GM03348 (cell line): ENCODE results near the gene PTPRM.

ENCODE experiments used
- DNase-seq: peaks from one replicate; pipeline ENCODE4 v3.0.0; 2012; ENCODE audit warnings: low spot score

The PTPRM gene

DNA sequence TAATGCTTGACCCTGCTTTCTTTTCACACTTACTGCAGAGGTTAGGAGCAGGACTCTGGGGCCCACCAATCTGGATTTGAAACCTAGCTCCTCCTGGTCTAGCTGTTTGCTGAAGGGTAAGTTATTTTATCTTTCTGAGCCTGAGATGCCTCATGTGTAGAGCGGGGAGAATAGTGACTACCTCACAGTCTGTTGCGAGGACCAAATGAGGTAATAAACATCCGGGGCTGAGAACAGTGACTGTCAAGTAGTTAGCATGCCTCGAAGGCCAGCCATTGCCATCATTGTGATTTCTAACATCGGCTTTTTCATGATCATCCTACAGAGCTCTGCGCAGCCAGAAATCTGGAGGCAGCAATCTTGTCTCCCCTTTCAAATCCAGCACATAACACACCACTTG lies 32.9 kb downstream of the PTPRM start:
- no peak for DNase-seq

DNA sequence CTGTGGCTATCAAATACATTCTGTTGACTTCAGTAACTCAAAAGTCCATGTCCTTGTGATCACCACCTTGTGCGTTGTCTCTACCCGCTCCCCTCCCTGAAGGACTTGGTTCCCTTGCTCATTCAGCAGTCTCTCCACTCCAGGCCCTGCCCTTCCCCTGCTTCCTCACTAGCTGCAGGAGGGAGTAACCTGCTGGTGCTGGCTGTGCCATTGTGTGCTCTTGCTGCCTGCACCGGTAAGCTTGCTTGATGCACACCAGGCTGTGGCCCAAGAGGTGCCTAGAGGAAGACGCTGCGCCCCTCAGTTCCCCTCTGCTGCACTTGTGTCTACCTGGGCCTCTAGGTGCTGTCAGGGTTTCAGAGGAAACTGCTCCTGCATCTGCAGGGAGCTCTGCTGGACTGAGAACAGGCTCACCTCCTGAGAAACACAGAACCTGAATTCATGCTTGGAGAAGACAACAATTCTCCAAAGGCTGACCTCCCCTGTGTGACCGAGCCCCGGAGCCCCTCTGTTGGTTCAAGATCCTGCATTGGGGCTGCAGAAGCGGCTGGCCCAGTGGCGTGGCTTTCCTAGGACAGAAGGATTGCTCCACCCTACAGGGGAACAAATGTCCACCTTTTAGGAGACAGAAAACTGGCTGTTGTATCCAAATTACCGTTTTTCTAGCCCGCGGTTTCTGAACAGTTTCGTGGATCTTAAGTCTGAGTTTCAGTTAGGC lies 33.6 kb downstream of the PTPRM start:
- no peak for DNase-seq

DNA sequence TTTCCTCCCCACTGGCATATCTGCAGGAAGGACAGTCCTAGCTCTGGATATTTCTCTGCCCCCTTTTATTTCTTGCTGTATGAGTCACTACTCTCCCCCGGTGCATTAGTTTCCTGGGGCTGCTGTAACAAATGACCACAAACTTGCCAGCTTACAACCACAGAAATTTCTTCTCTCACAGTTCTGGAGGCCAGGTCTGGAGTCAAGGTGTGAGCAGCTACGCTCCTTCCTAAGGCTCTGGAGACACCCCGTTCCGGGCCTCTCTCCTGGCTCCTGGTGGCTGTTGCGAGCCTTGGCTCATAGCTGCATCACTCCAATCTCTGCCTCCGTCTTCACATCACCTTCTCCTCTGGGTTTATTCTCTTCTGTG lies 34.1 kb downstream of the PTPRM start:
- peak; percentile 33 for DNase-seq

DNA sequence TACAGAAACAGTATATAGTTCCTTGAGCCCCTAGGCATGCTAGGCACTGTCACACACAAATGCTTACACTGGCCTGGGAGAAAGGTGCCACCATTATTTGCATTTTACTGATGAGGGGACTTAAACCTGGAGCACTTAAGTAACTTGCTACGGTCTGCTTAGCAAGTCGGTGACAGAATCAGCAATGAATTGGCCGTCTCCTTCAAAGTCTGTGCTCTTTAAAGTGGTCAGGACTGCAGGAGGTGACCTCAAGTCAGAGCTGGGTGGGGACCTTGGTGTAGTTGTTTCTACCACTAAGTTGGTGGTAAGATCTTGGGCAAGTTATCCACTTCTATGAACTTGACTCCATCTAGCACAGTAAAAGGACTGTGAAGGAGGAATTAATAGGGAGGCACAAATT lies 34.8 kb downstream of the PTPRM start:
- DNase-seq: no peak

DNA sequence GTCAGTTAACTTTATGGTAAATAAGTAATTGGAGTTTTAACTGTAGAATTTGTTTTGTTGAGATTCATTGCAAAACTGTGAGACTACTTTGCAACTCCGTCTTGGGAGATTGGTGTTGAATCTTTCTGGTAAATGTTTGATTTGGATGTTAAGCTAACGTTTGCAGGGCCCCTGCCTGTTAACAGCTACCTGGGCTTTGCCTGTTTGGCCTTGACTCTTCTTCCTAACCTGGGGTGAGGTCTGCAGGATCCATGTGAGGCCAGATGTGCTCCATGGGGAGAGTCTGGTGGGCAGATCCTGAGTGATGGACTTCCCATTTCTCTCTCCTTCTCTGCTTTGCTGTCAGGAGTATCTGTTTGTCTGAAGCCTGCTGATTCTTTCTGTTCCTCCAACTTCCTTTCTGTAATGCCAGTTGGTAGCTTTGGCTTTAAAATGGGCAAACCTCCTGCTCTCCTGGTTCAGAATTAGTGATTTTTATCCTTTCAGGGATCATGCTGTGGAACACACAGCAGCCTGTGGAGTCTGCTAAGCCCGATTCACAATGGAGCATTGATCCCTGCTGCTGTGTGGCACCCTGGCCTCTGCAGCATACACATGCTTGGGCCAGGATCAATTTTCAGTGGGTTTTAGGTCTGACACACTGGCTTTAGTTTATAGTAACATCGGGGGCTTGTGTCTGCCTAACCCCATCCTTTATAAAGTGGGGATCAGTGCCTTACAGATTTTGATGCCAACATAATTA lies 36.3 kb downstream of the PTPRM start:
- DNase-seq: no peak

DNA sequence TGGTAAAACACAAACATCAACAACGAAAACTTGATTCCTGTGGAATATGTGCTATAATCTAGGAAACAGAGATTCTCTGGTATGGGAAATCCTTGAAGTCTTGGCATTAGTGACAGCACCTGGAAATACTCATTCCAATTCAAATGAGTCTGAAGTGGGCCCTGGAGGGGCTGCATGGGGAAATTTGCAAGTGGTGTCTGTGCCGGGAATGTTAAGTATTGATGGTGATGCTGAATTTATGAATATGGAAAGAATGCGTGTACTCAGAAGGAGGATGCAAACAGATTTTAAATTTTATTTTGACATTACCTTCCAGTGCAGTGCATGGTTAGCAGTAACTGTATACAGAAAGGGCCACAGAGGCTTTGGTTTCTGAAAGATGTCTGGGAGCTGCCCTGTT lies 37.2 kb downstream of the PTPRM start:
- DNase-seq: no peak

DNA sequence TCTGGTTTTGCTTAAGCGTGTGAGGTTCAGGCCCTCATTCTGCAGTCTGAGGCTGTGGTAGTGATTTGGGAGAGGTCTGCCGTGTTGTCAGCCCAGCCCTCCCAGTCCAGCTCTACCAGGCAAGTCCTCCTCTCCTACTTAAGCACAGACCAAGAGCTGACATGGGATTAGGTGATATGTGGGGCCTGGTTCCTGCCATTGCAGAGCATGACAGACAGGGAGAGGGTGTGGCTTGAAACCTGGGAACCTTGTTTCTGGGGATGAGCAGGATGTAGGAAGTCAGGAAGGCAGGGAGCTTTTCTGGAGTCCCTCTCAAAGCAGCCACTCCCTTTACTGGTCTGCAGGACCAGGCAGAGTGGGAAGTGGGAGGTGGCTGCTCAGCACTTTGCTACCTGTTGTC lies 38.6 kb downstream of the PTPRM start:
- no peak for DNase-seq

DNA sequence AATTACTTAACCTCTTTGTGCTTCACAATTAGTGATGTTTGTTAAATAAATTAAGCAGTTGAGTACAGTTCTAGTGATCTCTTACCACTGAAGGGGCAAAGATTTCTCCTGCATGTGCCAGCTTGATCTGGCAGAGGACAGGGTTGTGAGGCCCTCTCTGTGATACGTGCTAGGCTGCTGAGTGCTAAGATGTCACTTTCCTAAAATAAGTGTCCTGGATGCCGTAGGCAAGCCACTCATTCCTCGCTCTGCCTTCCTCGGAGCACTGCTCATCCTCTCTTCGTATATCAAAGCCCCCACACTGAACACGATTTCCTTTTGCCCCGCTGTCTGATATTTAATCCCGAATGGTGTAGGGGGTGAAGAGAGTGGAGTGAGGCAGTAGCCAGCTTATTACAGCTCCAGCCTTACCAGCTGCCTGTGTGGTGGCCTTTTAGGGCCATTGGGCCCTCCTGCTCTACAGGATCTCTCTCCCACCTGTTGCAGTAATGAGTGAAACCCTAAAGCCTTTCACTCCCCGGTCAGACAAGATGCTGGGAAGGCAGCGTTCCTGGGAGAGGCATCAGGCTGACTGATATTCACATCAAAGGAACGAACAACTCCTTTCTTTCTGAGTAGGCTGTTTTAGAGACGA lies 40.5 kb downstream of the PTPRM start:
- DNase-seq: no peak

DNA sequence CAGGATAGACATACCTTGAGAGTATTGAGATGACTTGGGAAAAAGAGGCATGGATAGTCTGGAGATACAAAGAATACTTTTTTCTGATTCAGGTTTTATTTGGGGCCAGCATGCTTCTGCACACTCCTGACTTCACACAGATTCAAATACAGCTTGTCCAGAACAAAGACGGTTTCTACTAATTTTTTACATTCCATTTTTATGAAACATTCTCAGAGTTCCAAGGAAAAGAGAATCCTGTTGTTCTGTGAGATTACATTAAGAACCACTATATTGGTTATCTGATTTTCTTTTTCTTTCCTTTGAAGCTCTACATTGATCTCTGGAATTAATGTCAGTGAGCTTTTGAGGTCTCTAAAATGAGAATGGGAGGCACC lies 41.0 kb downstream of the PTPRM start:
- peak; percentile 56 for DNase-seq

DNA sequence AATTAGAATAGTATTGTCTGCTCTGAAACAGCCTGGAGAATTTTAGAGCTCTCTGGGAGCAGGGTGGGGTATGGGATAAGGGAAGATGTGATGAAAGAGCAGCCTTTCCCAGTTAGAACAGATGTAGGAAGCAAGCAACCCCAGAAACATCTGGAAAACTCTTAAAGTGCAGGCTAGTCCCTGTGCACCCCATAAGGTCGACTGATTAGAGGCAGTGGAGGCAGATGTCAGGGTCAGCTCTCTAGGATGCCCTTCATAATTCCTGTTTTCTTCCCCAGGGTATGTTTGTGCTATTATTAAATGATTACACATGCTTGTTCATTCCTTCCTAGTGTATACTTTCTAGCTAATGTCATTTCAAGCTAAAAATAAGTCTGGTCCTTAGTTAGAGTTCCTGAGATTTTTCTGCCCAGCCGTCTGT lies 41.7 kb downstream of the PTPRM start:
- DNase-seq: peak; percentile 68

DNA sequence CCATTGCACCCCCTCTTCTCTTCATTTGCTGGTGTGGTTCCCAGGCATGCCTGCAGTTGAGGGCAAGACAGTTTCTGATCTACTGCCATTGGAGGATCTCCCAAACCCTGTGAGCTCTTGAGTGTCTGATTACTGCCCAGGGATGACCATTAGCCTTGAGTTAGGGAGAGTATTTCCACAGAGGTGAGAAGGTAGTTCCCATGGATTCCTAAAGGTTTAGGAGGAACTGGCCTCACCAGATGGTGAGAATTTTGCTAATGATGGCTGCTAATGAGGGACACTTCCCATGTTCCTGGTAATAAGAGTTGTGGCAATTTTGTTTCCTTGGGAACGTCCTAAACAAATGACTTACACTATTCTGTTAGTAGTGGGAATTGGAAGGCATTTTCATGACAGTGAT lies 42.5 kb downstream of the PTPRM start:
- peak; percentile 18 for DNase-seq

DNA sequence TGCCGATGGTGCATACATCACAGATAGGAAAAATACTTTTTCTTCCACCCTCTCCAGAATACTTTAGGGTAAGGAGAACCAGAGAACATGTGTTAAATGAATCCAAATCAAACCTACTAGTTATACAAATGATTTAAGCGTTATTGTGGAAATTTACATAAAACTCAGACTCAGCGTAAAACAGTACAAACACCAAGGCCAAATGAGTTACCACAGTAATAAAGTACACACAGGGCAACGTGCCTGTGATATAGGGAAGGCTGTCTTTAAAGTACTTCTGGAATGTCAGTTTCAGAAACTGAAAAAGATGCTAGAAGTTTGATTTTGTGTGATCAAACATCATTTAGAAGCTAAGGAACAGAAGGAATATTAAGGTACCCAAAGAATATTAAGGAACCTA lies 46.9 kb downstream of the PTPRM start:
- DNase-seq: no peak

DNA sequence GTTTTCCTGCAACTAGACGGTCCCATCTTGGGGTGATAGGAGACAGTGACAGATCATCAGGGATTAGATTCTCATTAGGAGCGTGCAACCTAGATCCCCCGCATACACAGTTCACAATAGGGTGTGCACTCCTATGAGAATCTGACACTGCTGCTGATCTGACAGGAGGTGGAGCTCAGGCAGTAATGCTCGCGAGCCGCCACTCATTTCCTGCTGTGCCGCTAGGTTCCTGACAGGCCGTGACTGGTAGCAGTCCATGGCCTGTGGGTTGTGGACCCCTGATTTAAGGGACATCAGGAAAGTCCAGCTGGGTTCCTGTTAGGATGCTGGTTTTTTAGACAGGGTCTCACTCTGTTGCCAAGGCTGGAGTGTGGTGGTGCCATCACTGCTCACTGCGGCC lies 48.7 kb downstream of the PTPRM start:
- DNase-seq: no peak

DNA sequence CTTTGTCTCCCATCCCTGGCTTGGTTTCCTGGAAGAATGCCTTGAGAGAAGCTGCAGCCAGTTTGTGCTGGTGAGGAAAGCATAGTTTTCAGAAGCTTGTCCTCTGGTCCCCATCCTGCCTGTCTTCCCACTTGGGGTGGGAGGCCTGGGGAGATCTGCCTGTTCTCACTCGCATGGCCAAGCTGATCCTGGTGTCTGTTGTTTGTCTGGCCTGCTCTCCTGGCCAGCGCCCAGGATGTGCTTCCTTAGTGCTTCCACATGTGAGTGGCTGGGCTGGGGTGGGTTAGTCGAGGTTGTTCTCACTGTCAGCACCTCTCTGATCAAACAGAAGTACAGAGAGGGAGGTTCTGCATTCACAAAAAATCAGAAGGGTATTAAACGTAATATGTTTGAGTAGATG lies 49.5 kb downstream of the PTPRM start:
- peak; percentile 59 for DNase-seq

DNA sequence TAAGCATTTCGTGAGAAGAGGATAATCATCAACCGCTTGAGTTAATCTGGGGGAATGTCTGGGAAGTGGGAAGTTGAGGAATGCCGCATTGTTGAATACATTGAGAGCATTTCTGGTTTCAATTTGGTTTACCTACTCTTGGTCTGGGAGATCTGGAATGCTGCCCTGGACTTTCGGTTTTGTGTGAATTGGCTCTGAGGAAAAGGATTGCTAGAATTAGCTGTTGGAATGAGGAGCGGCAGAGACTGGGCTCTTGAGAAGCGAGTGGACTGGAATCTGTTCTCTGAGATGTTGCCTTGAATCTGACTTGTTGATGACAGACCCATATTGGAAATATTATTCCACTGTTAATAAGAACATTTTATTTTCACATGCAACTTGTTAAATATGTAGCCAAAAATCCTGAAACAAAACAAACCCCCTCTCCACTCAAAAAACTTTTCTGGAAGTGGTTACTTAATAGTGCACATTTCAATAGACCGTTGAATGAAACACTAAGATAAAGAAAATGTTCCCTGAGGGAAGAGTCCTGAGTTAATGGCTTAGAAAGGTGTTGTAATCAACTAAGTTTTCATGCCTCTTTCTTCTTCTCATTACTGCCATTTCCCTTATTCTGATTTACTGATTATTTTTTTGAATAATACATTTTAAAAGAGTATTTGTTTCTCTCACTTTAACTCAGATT lies 50.8 kb downstream of the PTPRM start:
- peak; percentile 75 for DNase-seq

DNA sequence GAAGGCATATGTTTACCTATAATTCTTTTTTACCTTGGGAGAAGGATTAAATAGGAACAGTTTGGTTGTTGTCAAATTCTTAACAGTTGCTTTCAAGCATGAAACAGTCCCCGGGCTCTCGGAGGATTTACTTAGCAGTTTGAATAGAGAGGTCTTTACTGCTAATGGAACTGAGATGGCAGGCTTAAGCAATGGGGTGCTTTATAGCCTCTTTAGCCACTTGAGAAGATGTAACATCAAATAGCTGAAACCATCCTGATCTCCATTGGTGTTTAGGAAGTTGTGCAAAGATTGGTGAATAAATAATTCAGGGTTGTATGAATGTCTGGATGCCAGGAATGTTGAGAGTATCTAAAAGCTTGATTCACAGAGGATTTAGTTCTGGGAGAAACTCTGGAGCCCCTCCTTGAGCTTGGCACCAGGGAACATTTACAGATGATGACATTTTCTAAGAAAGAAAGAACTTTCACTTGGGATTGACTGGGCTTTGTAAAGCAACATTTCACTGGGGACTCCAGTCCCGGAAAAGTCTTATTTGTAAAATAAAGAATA lies 51.9 kb downstream of the PTPRM start:
- DNase-seq: peak; percentile 29

DNA sequence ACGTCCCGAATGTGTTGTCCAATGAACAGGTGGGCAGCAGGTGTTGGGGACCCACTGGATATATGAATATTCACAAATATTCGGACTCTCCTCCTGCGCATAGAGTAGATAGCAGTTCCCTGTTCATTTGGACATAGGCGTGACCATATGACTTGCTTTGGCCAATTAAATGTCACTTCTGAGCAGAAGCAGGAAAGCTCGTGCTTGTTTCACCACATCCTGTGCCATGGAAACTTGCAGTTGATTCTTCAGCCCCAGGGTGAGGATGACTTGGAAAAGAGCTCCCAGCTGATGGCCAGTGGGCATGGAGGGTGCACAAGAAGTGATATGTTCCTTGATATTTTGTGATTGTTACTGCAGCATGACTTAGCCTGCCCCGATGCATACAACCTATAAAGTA lies 52.6 kb downstream of the PTPRM start:
- peak; percentile 14 for DNase-seq

DNA sequence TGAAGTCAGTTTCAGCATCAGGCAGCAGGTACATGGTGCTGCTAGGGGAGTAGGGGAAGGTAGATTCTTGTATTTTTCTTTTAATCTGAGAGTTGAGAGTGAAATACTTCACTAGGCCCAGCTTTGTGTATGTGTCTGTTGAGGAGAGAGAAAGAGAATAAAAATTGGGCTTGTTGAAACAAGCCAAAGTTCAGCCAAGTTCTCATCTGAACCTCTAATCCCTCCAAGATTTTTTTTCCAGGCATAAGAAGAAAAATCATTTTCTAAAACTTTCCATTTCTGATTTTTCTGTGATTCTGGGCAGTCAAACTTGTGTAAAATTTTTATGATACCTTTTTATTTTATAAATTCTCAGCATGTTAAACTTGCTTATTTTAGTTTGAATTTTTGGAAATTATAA lies 55.6 kb downstream of the PTPRM start:
- no peak for DNase-seq

DNA sequence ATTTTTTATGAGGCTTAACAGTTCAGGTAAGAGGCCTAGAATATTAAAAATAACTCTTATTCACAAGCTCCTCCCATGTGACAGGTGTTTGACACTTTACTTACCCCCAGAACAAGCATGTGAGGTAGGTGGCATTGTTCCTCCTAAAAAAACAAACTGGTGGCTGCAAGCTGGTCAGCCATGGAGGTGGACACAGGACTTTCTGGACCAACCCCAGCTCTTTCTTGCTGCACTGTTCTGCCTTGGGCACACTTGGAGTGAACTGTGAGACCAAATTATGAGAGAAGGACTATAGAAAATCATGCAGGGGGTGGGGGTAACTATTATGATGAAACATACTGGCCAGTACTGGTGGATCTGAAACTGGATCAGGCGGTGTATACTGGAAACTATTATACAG lies 56.6 kb downstream of the PTPRM start:
- DNase-seq: no peak

DNA sequence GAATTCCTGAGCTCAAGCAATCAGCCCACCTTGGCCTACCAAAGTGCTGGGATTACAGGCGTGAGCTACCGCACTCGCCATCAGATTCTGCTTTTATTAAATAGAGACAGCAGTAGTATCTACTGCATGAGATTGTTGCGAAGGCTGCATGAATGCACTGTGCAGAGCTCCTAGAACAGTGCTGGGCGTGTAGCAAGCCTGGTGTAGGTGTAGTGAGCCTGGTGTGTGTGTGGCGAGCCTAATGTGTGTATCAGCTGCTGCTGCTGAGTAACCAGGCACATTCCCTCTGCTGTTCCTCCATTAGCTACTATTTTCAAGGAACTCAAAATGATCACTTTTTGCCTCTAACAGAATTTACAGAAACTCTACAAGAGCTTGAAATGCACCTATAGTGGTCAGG lies 57.6 kb downstream of the PTPRM start:
- DNase-seq: no peak

DNA sequence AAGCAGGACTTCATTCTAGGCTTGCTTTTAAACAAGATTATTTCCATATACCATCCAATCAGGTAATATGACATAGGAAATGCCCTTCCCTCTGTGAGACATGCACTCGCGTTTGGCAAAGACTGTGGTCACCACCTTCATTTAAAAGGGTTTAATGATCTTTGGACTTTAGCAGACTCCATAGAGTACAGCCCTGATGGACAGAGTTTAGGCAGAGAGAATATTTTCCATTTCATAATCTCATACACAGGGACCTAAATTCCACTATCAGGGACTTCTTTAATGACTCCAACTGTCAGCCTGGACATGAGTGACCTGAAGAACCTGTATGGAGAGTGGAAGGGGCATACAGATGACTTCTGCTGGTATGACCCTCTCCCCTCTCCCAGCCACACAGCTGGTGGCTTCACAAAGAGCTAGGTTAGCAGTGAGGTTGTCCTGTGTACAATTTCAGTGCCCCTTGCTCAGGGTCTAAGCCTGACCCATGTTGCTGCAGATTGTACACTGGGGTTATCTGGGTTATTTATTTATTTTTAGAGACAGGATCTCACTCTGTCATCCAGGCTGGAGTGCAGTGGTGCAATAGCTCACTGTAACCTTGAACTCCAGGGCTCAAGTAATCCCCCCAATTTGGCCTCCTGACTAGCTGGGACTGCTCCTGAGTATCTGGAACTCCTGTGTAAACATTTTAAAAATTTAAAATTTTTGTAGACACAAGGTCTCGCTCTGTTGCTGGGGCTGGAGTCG lies 59.2 kb downstream of the PTPRM start:
- no peak for DNase-seq

DNA sequence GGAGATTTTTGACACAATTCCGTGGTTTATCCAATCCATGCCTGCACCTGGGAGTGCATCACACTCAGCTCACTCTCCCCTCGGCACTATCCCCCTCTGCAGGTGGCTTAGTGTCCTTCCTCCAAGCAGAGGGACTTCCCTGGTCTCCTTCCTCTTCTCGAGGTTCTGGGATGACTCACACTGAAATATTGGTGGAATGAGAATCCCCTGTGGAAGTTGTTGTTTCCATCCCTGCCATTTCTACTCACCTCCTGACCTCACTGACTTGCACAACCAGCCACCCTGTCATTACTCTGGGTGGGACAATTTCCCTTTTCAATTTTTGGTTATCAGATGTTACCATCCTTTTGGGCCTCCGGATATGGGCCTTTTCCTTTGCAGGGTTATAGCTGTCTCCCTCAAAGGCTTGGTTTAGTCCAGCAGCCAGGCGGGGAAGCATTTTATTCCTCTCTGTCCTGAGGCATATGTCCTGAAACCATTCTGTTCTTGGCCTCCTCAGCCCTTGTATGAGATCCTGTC lies 59.9 kb downstream of the PTPRM start:
- peak; percentile 74 for DNase-seq
